Measurements from ENCODE around the gene UNC13B.
"Not testable (repeated sequence)": the region's sequence is repeated elsewhere in the genome, so short reads cannot be mapped to it uniquely, and the experiment has no call there.

Gene UNC13B

DNA sequence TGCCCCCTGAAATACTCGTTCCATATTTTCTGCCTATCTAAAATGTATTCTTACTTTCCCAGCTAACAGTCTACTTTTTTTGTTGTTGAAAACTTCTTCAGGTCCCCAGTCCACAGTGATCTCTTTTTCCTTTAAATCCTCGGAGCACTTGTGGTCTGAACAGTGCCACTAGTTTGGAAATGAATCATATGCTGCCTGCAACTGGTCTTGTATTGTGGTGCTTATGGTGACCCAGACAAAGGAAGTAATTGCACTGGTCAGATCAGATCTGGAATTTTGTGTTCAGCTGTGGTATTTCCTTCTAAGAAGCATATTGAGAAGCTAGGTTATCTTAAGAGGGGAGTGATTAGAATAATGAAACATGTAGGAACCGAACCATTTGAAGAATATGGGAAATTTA lies 2.9 kb downstream of the UNC13B start:
- DNase-seq: no peak

GRCh38 chr9:35167429-35167828 lies 5.6 kb downstream of the UNC13B start:
- DNase-seq: not testable (repeated sequence)

DNA sequence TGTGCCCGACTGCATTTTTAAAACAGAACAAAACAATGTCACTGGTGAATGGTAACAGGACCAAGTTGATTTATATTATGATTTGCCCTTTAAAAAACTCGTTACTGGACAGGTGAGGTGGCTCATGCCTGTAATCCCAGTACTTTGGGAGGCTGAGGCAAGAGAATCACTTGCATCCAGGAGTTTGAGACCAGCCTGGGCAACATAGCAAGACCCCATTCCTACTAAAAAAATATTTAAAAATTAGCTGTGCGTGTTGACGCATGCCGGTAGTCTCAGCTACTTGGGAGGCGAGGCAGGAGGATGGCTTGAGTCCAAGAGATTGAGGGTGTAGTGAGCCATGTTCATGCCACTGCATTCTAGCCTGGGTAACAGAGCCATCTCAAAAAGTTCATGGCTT lies 7.2 kb downstream of the UNC13B start:
- no peak for DNase-seq

DNA sequence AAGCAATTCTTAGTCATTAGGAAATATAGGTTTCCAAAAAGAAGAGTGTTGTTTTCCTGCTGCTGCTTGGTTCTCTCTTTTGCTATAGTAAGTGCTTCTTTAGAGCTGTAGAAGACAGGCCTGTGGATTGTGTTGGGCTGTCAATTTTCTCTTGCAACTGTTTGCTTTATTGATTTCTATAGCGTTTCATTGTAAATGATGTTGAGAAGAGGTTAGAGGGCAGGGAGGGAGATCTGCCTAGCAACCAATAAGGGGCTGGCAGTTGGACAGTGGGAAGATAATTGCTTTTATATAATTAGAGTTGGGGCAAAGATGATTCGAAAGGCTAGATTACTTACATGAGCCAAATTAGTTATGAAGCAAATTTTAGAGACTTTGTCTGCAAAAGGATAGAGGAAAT lies 11.1 kb downstream of the UNC13B start:
- no peak for DNase-seq

DNA sequence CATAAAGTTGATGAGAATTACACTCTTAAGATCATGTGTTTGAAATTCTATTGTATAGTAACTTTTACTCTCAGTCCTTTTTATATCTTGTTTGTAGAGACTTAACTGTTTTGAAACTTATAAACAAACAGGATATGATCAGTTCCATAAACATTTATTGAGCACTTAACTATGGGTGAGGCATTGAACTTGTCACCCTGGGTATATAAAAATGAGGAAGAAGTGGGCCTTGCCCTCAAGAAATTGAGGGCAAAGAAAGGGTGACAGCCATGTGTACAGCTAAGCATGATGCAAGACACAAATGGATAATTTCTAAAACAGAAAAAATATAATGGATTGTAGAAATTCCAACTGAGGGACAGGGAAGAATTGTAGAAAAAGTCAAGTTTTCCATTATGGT lies 15.7 kb downstream of the UNC13B start:
- no peak for DNase-seq

GRCh38 chr9:35179347-35180280 lies 17.8 kb downstream of the UNC13B start:
- DNase-seq: no peak

DNA sequence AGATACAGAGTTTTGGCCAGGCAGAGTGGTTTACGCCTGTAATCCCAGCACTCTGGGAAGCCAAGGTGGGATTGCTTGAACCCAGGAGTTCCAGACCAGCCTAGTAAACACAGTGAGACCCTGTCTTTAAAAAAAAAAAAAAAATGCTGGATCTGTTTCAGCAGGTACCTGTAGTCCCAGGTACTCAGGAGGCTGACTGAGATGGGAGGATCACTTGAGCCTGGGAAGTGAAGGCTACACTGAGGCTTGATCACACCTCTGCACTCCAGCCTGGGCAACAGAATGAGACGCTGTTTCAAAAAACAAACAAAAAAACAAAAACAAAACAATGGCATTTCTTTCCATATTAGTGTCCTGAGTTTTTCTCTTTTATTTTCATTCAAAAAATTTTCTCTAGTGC lies 19.0 kb downstream of the UNC13B start:
- DNase-seq: no peak

DNA sequence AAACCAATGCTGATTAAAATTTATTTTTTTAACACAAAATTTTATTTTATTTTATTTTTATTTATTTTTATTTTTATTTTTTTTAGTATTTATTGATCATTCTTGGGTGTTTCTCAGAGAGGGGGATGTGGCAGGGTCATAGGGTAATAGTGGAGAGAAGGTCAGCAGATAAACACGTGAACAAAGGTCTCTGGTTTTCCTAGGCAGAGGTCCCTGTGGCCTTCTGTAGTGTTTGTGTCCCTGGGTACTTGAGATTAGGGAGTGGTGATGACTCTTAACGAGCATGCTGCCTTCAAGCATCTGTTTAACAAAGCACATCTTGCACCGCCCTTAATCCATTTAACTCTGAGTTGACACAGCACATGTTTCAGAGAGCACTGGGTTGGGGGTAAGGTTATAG lies 20.6 kb downstream of the UNC13B start:
- not testable (repeated sequence) for DNase-seq

DNA sequence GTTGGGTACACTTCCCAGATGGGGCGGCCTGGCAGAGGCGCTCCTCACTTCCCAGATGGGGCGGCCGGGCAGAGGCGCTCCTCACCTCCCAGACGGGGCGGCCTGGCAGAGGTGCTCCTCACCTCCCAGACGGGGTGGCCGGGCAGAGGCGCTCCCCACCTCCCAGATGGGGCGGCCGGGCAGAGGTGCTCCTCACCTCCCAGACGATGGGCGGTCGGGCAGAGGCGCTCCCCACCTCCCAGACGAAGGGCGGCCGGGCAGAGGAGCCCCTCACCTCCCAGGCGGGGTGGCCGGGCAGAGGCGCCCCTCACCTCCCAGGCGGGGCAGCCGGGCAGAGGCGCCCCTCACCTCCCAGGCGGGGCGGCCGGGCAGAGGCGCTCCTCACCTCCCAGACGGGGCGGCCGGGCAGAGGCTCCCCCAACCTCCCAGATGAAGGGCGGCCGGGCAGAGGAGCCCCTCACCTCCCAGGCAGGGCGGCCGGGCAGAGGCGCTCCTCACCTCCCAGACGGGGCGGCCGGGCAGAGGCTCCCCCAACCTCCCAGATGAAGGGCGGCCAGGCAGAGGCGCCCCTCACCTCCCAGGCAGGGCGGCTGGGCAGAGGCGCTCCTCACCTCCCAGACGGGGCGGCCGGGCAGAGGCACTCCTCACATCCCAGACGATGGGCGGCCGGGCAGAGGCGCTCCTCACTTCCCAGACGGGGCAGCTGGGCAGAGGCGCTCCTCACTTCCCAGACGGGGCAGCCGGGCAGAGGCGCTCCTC lies 21.4 kb downstream of the UNC13B start:
- not testable (repeated sequence) for DNase-seq

- not testable (repeated sequence) for DNase-seq
These were observed 22.1 kb downstream of the UNC13B start for GRCh38 chr9:35183755-35184480.

GRCh38 chr9:35186524-35186923 lies 24.7 kb downstream of the UNC13B start:
- no peak for DNase-seq

DNA sequence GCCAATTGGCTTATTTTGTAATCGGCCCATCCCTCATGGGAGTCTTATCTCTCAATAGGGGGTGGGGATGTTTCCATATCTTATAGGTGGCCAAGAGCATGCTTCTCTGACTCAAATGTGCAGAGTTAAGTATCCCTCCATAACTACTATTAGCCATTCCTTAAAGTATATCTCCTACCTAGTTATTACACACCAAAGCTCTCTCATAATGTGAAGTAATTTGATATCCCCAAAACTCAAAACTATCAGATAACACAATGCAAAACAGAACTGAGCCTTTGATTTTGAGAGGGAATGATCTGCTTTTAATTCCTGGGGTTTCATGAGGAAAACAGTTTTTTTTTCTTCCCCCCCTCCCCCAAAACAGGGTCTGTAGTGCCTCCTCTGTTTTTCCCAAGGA lies 28.4 kb downstream of the UNC13B start:
- no peak for DNase-seq

DNA sequence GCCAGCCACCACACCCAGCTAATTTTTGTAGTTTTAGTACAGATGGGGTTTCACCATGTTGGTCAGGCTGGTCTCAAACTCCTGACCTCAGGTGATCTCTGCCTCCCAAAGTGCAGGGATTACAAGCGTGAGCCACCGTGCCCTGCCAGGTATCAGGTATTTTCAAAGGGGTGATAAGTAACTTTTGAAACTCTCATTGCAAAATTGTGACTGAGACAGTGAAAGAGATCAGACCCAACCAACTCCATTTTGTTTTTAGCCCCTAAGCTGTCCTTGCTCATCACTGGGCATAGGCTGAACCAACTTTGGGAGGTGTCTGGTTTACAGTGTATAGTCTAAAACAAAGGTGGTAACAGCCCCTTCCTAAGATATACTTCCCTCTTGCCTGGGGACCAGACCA lies 29.3 kb downstream of the UNC13B start:
- no peak for DNase-seq

DNA sequence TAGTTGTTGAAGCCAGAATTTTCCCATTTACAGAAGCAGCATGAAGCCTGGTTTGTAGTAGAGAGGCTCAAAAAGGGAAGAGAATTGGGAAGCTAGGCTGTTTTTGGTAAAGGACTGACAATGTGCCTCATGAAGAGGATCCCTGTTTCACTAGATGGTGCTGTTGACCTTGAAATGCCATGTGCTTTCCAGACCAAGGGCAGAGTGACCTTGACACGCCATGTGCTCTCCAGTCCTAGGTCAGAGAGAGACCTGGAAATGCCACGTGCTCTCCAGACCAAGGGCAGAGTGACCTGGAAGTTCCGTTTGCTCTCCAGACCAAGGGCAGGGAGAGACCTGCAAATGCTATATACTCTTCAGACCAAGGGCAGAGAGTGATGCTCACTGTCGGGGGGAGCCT lies 32.0 kb downstream of the UNC13B start:
- no peak for DNase-seq

- DNase-seq: no peak
These were observed 33.9 kb downstream of the UNC13B start for GRCh38 chr9:35195683-35196082.

- DNase-seq: no peak
These were observed 36.4 kb downstream of the UNC13B start for GRCh38 chr9:35198191-35198590.

- DNase-seq: no peak
These were observed 41.7 kb downstream of the UNC13B start for GRCh38 chr9:35203528-35203927.

- no peak for DNase-seq
These were observed 43.5 kb downstream of the UNC13B start for GRCh38 chr9:35205340-35205739.

DNA sequence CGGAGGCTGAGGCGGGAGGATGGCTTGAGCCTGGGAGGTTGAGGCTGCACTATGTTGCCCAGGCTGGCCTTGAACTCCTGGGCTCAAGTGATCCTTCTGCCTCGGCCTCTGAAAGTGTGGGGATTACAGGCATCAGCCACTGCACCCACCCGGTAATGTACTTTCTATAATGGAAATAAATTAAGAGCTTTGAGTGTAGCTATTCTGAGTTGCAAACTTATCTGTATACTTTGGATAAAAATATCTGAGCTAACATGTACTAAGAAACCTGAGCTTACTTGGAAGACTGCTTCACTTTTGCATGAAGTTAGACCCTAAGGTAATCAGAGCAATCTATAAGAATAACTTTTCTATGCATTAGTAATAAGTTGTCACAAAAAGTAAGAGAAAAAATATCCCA lies 50.0 kb downstream of the UNC13B start:
- no peak for DNase-seq

- no peak for DNase-seq
These were observed 59.0 kb downstream of the UNC13B start for GRCh38 chr9:35220659-35221338.

GRCh38 chr9:35225677-35226076 lies 63.9 kb downstream of the UNC13B start:
- no peak for DNase-seq

- no peak for DNase-seq
These were observed 64.8 kb downstream of the UNC13B start for GRCh38 chr9:35226651-35227050.

- no peak for DNase-seq
These were observed 65.5 kb downstream of the UNC13B start for GRCh38 chr9:35227284-35227683.
